ENCODE data around the gene NAA80.

DNA sequence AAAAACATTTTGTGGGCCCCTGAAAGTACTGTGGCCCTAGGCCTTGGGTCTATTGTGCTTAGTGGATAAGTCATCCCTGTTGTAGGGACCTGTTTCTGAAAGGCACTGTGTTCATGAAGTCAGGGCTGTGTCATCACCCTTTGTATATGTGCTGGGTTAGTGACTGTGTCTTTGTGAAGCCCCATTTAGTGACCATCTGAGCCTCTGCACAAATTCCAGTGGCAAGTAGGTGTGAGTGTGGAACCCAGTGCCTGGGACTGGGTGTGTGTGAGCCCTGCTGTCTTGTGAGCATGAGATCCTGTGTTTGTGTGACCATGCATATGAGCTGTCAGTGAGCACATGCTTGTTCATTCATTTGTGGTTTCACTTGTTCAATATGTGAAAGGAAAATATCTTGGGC lies 5.4 kb upstream of the NAA80 start:
- TF ChIP-seq EZH2 (IDR thresholded peaks at IDR 0.05) = no peak
- TF ChIP-seq, protein P1, sequence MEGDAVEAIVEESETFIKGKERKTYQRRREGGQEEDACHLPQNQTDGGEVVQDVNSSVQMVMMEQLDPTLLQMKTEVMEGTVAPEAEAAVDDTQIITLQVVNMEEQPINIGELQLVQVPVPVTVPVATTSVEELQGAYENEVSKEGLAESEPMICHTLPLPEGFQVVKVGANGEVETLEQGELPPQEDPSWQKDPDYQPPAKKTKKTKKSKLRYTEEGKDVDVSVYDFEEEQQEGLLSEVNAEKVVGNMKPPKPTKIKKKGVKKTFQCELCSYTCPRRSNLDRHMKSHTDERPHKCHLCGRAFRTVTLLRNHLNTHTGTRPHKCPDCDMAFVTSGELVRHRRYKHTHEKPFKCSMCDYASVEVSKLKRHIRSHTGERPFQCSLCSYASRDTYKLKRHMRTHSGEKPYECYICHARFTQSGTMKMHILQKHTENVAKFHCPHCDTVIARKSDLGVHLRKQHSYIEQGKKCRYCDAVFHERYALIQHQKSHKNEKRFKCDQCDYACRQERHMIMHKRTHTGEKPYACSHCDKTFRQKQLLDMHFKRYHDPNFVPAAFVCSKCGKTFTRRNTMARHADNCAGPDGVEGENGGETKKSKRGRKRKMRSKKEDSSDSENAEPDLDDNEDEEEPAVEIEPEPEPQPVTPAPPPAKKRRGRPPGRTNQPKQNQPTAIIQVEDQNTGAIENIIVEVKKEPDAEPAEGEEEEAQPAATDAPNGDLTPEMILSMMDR (IDR thresholded peaks at IDR 0.05) = no peak
- TF ChIP-seq EZH2phosphoT487 (IDR thresholded peaks at IDR 0.05) = no peak
